Measurements from ENCODE around the gene DYNC1H1.

DNA sequence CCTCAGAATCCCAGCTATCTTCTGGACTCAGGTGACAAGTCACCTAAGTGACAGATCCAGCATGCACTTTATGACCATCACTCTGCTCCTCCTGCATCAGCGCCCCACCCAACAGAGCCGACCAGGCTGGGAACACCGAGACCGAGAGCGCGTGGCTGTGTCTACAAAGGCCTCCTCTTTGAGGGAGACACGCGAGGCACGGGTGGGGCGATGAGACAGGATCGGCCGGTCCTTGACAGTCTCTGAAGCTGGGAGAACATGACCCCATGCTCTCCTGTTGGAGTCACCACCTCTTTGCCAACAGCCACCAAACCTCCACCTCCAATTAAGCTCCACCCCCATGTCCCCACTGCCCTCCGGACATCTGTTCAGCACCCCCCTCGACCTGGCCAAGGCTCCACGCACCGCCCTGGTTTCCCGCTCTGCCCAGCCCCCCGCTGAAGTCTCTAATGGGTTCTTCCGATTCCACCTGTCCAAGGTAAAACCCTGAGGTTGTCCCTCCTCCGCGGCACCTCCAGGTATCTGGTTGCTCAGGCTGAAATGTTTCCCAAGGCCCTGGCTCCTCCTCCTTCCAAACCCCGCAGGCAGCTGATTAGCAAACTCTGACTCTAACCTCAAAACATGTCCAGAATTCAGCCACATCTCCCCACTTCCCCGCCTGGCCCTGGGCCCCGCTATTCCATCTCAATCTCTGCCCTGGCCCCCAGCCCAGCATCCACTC is 91.0 kb downstream of the DYNC1H1 start:
- TF ChIP-seq POLR2A (IDR thresholded peaks at IDR 0.05) (no peak), POLR2AphosphoS5 (IDR thresholded peaks at IDR 0.05) (peak; percentile 9)
- TF ChIP-seq, protein P1, sequence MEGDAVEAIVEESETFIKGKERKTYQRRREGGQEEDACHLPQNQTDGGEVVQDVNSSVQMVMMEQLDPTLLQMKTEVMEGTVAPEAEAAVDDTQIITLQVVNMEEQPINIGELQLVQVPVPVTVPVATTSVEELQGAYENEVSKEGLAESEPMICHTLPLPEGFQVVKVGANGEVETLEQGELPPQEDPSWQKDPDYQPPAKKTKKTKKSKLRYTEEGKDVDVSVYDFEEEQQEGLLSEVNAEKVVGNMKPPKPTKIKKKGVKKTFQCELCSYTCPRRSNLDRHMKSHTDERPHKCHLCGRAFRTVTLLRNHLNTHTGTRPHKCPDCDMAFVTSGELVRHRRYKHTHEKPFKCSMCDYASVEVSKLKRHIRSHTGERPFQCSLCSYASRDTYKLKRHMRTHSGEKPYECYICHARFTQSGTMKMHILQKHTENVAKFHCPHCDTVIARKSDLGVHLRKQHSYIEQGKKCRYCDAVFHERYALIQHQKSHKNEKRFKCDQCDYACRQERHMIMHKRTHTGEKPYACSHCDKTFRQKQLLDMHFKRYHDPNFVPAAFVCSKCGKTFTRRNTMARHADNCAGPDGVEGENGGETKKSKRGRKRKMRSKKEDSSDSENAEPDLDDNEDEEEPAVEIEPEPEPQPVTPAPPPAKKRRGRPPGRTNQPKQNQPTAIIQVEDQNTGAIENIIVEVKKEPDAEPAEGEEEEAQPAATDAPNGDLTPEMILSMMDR (IDR thresholded peaks at IDR 0.05): no peak

All from gastroesophageal sphincter (tissue), 3 donors.